Measurements from ENCODE around the gene C6orf47.

The C6orf47 gene

DNA sequence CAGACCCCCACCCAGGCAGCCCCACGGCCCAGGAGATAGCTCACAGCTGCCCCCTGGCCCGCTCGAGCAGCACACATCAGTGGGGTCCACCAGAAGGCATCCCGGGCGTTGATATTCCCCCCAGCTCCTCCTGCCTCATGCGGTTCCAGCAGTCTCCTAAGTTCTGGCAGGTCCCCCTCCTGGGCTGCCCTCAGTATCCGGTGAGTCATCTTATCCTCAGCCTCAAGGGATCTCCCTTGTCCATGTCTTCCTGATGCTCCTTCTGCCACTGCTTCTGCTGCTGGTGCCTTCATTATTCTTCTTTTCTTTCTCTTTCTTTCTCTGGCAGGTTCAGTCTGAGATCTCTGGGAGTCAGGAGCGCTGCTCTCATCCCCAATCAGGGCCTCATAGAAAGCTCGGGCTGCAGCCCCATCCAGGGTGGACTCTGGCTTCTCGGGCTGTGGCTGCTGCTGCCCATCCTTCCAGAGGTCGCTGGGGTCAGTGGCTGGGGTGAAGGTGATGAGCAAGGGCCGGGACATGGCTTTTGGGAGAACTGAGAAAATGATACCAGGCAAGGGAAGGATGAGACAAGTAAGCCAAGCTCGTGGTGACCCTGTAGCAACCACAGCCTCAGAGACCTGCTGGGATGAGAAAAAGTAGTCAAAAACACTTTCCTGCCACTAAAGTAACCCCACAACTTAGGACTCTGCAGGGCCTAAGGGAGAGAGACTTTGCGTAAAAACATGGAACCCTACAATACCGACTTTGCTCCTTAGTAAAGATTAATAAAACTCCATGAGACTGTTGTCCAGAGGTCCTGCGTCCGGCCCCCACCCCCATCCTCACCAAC, 3.6 kb upstream of the C6orf47 start:
- Histone ChIP-seq H3K9ac (ENCODE audit: low read length) (peak overlapping the region; percentile 92), H3K36me3 (ENCODE audit: control insufficient read depth, insufficient read depth, low read length) (peaks cover 9% of the 10 kb centered on the region), H3K4me1 (ENCODE audit: control insufficient read depth, insufficient read depth, low read length) (peaks cover 30% of the 10 kb centered on the region), H3K27me3 (ENCODE audit: control insufficient read depth, insufficient read depth, low read length) (no peaks in the 10 kb centered on the region), H3K4me3 (ENCODE audit: low read length) (peak overlapping the region; percentile 83), H3K9me3 (ENCODE audit: control insufficient read depth, low read length) (no peaks in the 10 kb centered on the region)

DNA sequence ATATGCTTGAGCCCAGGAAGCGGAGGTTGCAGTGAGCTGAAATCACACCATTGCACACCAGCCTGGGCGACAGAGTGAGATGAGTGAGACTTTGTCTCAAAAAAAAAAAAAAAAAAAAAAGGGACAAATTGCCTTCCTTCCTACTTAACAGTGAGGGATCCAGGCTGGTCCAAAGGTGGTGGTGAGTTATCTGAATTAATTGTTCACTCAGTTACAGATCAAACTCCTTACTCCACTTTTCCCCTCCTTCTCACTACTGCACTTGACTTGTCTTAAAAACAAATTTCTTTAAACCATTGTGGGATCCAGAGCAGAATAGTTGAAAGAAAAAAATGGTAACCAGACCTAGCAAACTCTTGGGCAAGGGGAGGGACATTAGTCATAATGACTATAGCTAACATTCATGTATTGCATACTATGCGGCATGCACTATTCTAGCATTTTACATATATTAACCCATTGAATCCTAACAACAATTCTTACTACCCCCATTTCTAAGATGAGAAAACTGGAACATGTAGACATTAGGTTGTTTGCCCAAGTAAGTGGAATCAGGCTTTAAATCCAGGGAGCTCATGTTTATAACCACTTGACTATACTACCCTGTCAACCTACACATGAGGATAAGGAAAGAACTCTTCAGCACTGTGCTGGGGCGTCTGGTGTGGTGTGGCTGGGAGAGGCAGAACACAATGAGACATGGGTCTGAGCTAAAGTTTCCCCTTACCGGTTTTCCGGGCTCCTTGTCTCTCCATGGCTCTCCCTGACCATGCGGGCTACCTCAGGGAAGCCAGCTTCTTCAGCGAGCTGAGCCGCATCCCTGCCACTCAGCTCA, 2.8 kb upstream of the C6orf47 start:
- H3K27me3 ChIP-seq (ENCODE audit: control insufficient read depth, insufficient read depth, low read length), result no peaks in the 10 kb centered on the region
- peaks cover 38% of the 10 kb centered on the region for H3K4me1 ChIP-seq (ENCODE audit: control insufficient read depth, insufficient read depth, low read length)
- peak overlapping the region; percentile 92 for H3K9ac ChIP-seq (ENCODE audit: low read length)
- no peaks in the 10 kb centered on the region for H3K9me3 ChIP-seq (ENCODE audit: control insufficient read depth, low read length)
- H3K4me3 ChIP-seq (ENCODE audit: low read length), result peak overlapping the region; percentile 83
- H3K36me3 ChIP-seq (ENCODE audit: control insufficient read depth, insufficient read depth, low read length), result peaks cover 1% of the 10 kb centered on the region

DNA sequence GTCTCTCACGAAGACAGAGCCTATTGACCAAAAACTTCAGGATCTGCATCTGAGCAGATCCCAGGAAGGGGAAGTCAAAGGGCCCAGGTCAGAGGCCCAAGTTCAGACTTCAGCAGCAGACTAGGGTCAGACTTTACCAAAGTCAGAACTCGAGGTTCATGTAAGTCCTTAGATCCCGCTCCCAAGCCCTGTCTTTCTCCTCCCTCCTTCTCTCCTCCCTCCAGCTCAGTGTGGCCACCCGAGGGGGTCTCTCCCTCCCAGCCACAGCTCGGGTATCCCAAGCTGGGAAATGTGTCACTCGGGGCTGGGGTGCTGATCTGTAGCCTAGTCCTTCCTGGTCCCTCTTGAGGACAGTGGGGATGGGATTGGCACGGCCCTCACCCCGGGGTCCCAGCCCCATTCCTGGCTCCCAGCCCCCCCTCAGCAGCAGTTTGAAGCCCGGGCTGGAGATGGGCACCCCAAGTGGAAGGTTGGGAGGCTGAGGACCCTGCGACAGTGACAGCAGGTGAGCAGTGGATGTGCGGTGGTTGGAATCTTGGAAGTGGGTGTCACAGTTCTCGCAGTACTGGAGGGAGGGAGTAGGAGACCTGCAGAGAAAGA, 1.6 kb upstream of the C6orf47 start:
- Histone ChIP-seq H3K9me3 (ENCODE audit: control insufficient read depth, low read length) (no peaks in the 10 kb centered on the region), H3K4me1 (ENCODE audit: control insufficient read depth, insufficient read depth, low read length) (peaks cover 44% of the 10 kb centered on the region), H3K27me3 (ENCODE audit: control insufficient read depth, insufficient read depth, low read length) (no peaks in the 10 kb centered on the region), H3K4me3 (ENCODE audit: low read length) (no peak overlapping the region), H3K9ac (ENCODE audit: low read length) (no peak overlapping the region), H3K36me3 (ENCODE audit: control insufficient read depth, insufficient read depth, low read length) (peaks cover 3% of the 10 kb centered on the region)

DNA sequence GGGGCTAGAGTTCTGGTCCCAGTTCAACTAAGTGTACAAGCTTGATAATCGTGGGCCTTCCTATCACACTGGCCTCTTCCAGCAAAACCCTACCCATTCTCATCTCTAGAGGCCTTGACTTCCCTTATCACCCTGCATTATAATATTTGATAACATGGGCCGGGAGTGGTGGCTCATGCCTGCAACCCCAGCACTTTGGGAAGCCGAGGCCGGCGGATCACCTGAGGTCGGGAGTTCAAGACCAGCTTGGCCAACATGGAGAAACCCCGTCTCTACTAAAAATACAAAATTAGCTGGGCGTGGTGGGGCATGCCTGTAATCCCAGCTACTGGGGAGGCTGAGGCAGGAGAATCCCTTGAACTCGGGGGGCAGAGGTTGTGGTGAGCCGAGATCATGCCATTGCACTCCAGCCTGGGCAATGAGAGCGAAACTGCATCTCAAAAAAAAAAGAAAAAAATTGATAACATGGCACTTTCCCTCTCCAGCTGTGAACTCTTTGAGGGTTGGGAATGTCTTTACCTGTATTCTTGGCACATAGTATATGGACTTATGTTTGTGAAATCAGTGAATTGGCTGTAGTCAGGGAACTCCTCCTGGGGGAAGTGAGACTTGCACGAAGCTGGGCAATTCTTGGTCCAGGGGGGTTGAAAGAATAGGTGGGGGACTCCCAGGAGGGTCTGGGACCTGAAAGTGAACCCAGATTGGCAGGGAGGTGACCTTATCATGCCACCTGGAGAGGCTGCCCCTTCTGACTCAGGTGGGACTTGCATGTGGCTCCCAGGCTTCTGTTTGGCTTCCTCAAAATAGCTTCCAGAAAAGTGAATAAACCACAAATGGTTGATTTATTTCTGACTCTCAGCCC, 915 bp upstream of the C6orf47 start:
- Histone ChIP-seq H3K9me3 (ENCODE audit: control insufficient read depth, low read length) (no peaks in the 10 kb centered on the region), H3K36me3 (ENCODE audit: control insufficient read depth, insufficient read depth, low read length) (peaks cover 5% of the 10 kb centered on the region), H3K27me3 (ENCODE audit: control insufficient read depth, insufficient read depth, low read length) (no peaks in the 10 kb centered on the region), H3K4me3 (ENCODE audit: low read length) (no peak overlapping the region), H3K9ac (ENCODE audit: low read length) (peak overlapping the region; percentile 83), H3K4me1 (ENCODE audit: control insufficient read depth, insufficient read depth, low read length) (peaks cover 41% of the 10 kb centered on the region)

DNA sequence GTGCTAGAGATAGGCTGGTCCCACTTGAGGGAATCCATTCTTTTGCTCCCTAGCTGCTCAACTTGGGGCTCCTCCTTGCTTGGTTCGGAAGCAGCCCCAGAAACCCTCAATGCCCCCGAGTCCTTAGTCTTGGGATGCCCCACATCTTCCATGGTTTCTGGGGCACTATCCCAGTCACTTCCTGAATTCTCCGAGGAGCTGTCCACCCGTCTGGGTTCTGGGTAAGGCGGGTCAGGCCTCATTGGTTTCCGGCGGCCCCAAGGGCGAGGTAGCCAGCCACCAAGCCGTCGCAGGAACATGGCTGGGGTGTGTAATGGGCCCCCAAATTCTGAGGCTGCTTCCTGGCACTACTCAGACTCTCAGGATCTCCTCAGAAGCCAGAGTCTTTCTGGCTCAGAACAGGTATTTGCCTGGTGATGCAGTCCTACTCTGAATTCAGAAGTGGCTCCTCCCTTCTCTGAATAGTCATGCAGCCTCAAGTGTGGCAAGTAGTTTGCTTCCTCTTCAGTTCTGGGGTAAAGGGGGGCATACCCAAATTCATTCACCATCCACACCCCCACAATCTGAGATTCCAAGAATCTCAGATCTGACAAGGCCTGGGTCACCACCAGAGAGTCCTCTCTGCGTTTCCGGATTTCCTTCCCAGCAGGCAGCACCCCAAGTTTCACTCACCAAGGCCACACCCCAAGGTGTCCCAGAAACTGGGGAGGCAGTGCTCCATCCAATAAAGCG, 763 bp downstream of the C6orf47 start:
- Histone ChIP-seq H3K9ac (ENCODE audit: low read length) (peak overlapping the region; percentile 83), H3K4me3 (ENCODE audit: low read length) (peak overlapping the region; percentile 83), H3K9me3 (ENCODE audit: control insufficient read depth, low read length) (no peaks in the 10 kb centered on the region), H3K36me3 (ENCODE audit: control insufficient read depth, insufficient read depth, low read length) (peaks cover 5% of the 10 kb centered on the region), H3K4me1 (ENCODE audit: control insufficient read depth, insufficient read depth, low read length) (peaks cover 38% of the 10 kb centered on the region), H3K27me3 (ENCODE audit: control insufficient read depth, insufficient read depth, low read length) (no peaks in the 10 kb centered on the region)

DNA sequence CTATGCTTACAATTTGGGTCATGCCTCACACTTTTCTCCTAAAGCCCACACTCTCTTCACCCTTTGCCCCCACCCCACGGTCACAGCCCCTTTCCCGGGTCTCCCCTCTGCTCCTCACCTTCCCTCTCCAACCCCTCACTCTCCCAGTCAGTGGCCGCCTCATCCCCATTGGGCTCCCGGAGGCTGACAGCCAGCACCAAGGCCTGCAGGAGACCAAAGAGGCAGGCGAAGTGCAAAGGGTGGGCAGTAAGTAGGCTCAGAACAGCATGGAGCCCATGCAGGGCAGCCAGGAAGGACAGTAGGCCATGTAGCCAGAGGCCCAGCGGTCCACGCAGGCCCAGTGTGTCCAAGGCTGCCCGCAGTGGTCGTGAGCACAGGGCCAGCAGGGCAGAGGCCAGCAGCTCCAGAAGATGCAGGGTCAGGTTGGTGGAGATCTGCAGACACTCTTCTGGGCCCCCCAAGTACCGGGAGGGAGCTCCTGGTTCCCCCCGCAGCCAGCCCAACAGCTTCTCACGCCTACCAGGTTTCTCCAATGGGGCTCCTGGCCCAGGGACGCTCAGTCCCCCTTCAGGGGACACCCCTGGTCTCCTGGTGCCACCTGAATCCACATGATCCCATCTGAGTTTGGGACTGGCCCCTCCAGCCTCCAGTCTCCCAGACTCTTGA, 1.5 kb downstream of the C6orf47 start:
- Histone ChIP-seq H3K9ac (ENCODE audit: low read length) (peak overlapping the region; percentile 83), H3K4me1 (ENCODE audit: control insufficient read depth, insufficient read depth, low read length) (peaks cover 35% of the 10 kb centered on the region)

DNA sequence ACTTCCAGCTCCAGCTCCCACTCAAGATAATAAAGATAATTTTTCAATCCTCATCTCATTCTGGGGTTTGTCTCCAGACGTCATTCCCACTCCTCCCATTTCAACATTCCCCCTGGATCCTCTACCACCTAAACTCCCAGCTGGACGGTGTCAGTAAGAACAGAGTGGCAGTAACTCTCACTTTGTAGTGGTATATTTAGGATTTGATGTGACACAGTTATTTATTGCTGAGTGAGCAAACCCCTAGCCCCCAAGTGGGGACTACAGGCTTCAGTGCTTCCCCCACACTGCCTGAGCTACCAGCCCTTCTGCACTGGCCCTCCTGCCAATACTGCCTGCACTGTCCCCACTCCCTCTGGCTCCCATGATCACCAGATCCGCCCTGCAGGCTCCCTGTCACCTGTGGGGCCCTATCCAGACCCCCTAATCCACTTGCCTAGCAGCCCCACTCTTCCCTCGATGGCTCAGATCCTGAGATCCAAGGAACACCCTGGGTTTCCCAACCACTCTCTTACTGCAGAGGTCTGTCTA, 2.4 kb downstream of the C6orf47 start:
- peaks cover 26% of the 10 kb centered on the region for H3K4me1 ChIP-seq (ENCODE audit: control insufficient read depth, insufficient read depth, low read length)
- H3K9me3 ChIP-seq (ENCODE audit: control insufficient read depth, low read length), result no peaks in the 10 kb centered on the region
- H3K36me3 ChIP-seq (ENCODE audit: control insufficient read depth, insufficient read depth, low read length), result peaks cover 5% of the 10 kb centered on the region
- H3K27me3 ChIP-seq (ENCODE audit: control insufficient read depth, insufficient read depth, low read length), result no peaks in the 10 kb centered on the region
- no peak overlapping the region for H3K4me3 ChIP-seq (ENCODE audit: low read length)
- H3K9ac ChIP-seq (ENCODE audit: low read length), result no peak overlapping the region

More for the DNA sequence above, 1.5 kb downstream of the C6orf47 start:
- peaks cover 5% of the 10 kb centered on the region for H3K36me3 ChIP-seq (ENCODE audit: control insufficient read depth, insufficient read depth, low read length)
- no peaks in the 10 kb centered on the region for H3K27me3 ChIP-seq (ENCODE audit: control insufficient read depth, insufficient read depth, low read length)
- H3K9me3 ChIP-seq (ENCODE audit: control insufficient read depth, low read length), result no peaks in the 10 kb centered on the region
- H3K4me3 ChIP-seq (ENCODE audit: low read length), result peak overlapping the region; percentile 83

DNA sequence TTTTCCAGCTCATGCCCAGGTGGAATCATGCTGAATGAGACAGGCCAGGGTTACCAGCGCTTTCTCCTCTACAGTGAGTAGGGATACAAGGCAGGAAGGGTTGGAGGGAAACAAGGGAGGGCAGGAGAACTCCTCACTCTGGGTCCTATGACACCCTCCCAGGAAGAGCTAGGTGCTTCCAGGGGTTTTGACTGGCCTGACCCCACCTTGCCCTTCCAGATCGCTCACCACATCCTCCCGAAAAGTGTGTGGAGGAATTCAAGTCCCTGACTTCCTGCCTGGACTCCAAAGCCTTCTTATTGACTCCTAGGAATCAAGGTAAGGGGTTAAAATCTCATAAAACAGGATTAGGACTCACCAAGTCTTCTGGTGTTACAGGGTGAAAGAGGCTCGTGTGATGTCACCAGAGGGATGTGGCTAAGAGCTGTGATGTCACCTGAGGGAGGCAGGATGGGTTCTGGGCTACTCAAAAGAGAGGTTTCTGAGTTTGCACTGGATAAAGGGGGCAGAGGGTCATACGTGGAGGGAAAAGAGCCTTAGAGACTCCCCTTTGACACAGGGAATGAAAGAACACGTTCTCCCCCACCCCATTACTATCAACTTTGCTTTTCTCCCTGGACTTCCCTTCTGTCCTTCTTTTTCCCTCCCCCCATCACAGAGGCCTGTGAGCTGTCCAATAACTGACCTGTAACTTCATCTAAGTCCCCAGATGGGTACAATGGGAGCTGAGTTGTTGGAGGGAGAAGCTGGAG, 3.0 kb downstream of the C6orf47 start:
- H3K27me3 ChIP-seq (ENCODE audit: control insufficient read depth, insufficient read depth, low read length), result no peaks in the 10 kb centered on the region
- no peak overlapping the region for H3K9ac ChIP-seq (ENCODE audit: low read length)
- H3K36me3 ChIP-seq (ENCODE audit: control insufficient read depth, insufficient read depth, low read length), result peaks cover 5% of the 10 kb centered on the region
- no peak overlapping the region for H3K4me3 ChIP-seq (ENCODE audit: low read length)
- peaks cover 25% of the 10 kb centered on the region for H3K4me1 ChIP-seq (ENCODE audit: control insufficient read depth, insufficient read depth, low read length)
- no peaks in the 10 kb centered on the region for H3K9me3 ChIP-seq (ENCODE audit: control insufficient read depth, low read length)

DNA sequence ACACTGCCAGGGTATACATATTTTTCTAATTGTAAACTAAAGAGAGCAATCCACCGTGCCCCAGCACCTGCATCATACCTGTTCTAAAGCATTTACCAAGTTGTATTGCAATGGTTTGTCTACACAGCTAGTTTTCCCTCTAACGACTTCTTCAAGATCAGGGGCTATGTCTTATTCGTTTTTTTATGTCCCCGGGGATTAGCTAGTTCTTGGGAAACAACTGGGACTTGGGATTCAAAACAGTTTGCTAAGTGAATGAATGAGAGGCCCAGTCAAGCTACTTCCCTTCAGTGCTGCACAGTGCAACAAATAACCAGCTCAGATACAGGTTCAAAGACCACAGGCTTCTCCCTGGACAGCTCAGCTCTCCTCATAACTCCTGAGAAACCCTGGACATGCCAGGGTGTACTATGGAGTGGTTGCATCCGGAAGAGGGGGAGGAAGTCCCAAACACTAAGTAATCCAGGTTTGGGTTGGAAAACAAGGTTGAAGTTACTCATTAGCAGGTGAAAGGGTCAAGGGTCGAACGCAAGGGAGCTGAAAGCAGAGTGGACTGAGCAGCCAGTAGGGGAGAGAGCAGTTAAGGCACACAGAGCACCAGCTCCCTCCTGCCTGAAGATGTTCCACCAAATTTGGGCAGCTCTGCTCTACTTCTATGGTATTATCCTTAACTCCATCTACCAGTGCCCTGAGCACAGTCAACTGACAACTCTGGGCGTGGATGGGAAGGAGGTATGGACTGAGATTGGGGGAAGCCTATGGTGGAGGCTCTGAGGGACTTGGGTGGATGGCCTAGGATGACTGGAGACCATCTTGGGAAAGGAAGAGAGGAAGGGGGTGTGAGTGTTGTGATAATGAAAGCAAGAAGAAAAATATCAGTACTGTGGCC, 5.0 kb downstream of the C6orf47 start, which contains the start of gene APOM:
TSS of gene APOM (plus strand) at position 546 of the 889 bp plus-strand sequence. CDS start at position 619, 73 bp downstream.
- Histone ChIP-seq H3K9me3 (ENCODE audit: control insufficient read depth, low read length) (no peaks in the 10 kb centered on the region), H3K27me3 (ENCODE audit: control insufficient read depth, insufficient read depth, low read length) (no peaks in the 10 kb centered on the region), H3K9ac (ENCODE audit: low read length) (no peak within 1 kb of the TSS), H3K4me3 (ENCODE audit: low read length) (no peak within 1 kb of the TSS), H3K36me3 (ENCODE audit: control insufficient read depth, insufficient read depth, low read length) (peaks cover 5% of the 10 kb centered on the region), H3K4me1 (ENCODE audit: control insufficient read depth, insufficient read depth, low read length) (peaks cover 29% of the 10 kb centered on the region)

All from mucosa of stomach (tissue), 1 donor.